KMS-11 (cell line): ENCODE results near the gene ANKRD29.

Experiments used
- H2AFZ ChIP-seq: fragments of 200-600 bp; sonication (generic); 2 replicates; pipeline ENCODE4 v1.6.1; 2016; ENCODE audit warnings: antibody characterized with exemption, mixed run types, low read depth
- H3K27ac ChIP-seq: fragments of 200-600 bp; sonication (generic); 2 replicates; pipeline ENCODE4 v1.6.1; 2016; ENCODE audit warnings: mild to moderate bottlenecking, mixed run types
- H3K27me3 ChIP-seq: fragments of 200-600 bp; sonication (generic); 2 replicates; pipeline ENCODE4 v1.6.1; 2017; ENCODE audit warnings: mild to moderate bottlenecking, low read depth, mixed run types, moderate library complexity; ENCODE audit not compliant: insufficient read depth
- H3K36me3 ChIP-seq: fragments of 200-600 bp; sonication (generic); 2 replicates; pipeline ENCODE4 v1.6.1; 2017; ENCODE audit warnings: mild to moderate bottlenecking, mixed run types; ENCODE audit not compliant: insufficient read depth
- H3K4me1 ChIP-seq: fragments of 200-600 bp; sonication (generic); 2 replicates; pipeline ENCODE4 v1.6.1; 2016; ENCODE audit warnings: mild to moderate bottlenecking, low read depth, mixed run types; ENCODE audit not compliant: poor library complexity, severe bottlenecking
- H3K4me2 ChIP-seq: fragments of 200-600 bp; sonication (generic); 2 replicates; pipeline ENCODE4 v1.7.0; 2016; ENCODE audit warnings: mild to moderate bottlenecking, mixed run types
- H3K4me3 ChIP-seq: fragments of 200-600 bp; sonication (generic); IDR thresholded peaks from 2 replicates; pipeline ENCODE4 v1.6.1; 2017; ENCODE audit warnings: low read depth, low read length, mixed read lengths; ENCODE audit not compliant: insufficient read depth
- H3K79me2 ChIP-seq: fragments of 200-600 bp; sonication (generic); 2 replicates; pipeline ENCODE4 v1.6.1; 2016; ENCODE audit warnings: low read depth, mixed run types; ENCODE audit not compliant: insufficient read depth
- H3K9ac ChIP-seq: fragments of 200-600 bp; sonication (generic); 2 replicates; pipeline ENCODE4 v1.6.1; 2016; ENCODE audit warnings: mild to moderate bottlenecking, mixed run types
- H4K20me1 ChIP-seq: fragments of 200-600 bp; sonication (generic); 2 replicates; pipeline ENCODE4 v1.6.1; 2016; ENCODE audit warnings: mild to moderate bottlenecking, mixed run types; ENCODE audit not compliant: insufficient read depth
- TF ChIP-seq, protein P1 (sequence below): fragments of 200-600 bp; sonication (generic); conservative IDR thresholded peaks from 2 replicates; pipeline ENCODE4 v1.6.1; 2017; ENCODE audit warnings: low read depth, mild to moderate bottlenecking, antibody characterized with exemption, low read length, moderate library complexity, mixed read lengths

ANKRD29 gene

DNA sequence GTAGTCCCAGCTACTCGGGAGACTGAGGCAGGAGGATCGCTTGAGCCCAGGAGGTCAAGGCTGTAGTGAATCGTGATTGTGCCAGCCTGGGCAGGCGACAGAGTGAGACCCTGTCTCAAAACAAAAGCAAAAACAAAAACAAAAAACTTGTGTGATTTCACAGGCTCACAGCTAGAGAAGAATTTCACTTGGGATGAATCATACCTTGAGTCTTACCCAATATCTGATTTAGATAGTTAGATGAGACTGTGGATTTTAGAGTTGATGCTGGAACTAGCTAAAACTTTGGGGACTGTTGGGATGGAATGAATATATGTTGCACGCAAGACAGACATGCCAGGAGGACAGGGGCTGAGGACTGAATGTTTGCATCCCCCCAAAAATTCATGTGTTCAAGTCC lies 4.4 kb downstream of the ANKRD29 start:
- Histone ChIP-seq H3K4me1 (peaks cover 11% of the 10 kb centered on the region), H3K9ac (no peak overlapping the region), H3K4me3 (no peak overlapping the region), H3K36me3 (no peaks in the 10 kb centered on the region), H3K79me2 (no peaks in the 10 kb centered on the region), H3K27ac (no peak overlapping the region), H3K4me2 (no peak overlapping the region), H3K27me3 (no peaks in the 10 kb centered on the region; the same call in 1 of the 2 replicates), H4K20me1 (no peaks in the 10 kb centered on the region), H2AFZ (no peak overlapping the region)
- TF ChIP-seq, protein P1, sequence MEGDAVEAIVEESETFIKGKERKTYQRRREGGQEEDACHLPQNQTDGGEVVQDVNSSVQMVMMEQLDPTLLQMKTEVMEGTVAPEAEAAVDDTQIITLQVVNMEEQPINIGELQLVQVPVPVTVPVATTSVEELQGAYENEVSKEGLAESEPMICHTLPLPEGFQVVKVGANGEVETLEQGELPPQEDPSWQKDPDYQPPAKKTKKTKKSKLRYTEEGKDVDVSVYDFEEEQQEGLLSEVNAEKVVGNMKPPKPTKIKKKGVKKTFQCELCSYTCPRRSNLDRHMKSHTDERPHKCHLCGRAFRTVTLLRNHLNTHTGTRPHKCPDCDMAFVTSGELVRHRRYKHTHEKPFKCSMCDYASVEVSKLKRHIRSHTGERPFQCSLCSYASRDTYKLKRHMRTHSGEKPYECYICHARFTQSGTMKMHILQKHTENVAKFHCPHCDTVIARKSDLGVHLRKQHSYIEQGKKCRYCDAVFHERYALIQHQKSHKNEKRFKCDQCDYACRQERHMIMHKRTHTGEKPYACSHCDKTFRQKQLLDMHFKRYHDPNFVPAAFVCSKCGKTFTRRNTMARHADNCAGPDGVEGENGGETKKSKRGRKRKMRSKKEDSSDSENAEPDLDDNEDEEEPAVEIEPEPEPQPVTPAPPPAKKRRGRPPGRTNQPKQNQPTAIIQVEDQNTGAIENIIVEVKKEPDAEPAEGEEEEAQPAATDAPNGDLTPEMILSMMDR = no peak

DNA sequence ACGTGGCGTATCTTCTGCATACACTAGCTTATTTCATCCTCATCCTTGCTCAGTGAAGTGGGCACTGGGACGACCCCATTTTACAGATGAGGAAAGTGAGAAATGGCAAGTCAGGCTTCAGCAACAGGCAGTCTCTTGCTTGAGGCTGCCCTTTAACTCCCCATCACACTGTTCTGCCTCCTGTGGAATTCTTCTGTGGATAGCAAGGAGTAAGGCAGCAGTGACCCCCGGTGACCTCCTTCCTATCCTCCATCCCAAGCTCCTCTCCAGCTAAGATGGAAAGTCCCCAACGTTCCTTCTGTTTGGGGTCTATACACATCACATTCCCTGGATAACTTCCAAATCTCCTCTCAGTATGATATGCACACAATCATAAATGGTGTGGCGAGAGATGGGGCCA lies 10.5 kb downstream of the ANKRD29 start:
- TF ChIP-seq, protein P1 = no peak
- H3K27ac ChIP-seq = no peak overlapping the region

DNA sequence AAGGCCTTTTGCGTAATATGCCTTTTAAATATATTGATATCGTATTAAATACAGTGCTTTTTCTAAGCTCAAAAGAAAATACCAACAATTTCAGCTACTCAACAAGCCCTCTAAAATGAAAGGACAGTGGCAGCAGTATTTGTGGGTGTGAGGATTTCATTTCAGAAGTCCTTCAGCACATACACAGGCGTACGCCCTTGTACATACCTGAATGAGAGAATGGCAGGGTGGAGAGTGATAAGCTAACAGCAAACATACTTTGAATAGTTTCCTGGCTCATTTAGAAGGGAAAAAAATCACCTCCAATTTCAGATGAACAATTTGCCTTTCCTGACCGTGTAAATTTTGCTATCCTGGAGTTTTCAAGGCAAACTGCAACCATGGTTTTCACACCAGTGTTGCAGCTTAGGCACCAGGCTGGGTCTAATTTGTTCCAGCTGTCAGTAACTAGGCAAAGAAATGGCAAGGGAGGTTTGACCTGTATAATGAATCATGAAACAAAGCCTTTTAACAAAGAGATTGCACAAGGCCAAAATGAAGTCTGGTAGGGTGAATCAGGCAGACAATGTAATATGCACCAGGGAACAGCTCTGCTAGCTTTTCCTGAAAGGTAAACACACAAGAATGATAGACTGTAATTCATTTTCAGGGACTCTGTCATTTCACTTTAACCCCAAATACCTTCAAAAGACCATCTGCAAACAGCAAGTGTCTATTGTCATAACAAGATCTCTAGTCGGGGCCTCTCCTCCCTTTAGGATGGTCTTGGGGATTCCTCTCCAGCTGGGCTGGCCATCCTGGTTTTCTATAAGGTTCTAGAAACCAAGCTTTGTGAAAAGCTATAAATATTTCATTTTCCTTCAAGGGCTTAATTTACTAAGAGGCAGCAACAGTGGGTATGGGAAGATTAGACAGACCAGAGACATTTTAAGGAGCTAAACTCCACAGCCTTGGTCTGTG lies 11.5 kb downstream of the ANKRD29 start:
- Histone ChIP-seq H3K27me3 (no peaks in the 10 kb centered on the region), H3K79me2 (no peaks in the 10 kb centered on the region), H2AFZ (no peak overlapping the region), H3K36me3 (no peaks in the 10 kb centered on the region), H3K9ac (no peak overlapping the region), H3K27ac (no peak overlapping the region), H3K4me1 (no peaks in the 10 kb centered on the region), H4K20me1 (no peaks in the 10 kb centered on the region), H3K4me2 (no peak overlapping the region), H3K4me3 (no peak overlapping the region)
- TF ChIP-seq, protein P1 = no peak

More for the DNA sequence above, 10.5 kb downstream of the ANKRD29 start:
- no peaks in the 10 kb centered on the region for H3K4me1 ChIP-seq
- H3K4me3 ChIP-seq = no peak overlapping the region
- no peaks in the 10 kb centered on the region for H3K27me3 ChIP-seq
- no peaks in the 10 kb centered on the region for H3K36me3 ChIP-seq
- H3K79me2 ChIP-seq = no peaks in the 10 kb centered on the region
- H3K4me2 ChIP-seq = no peak overlapping the region
- H4K20me1 ChIP-seq = no peaks in the 10 kb centered on the region
- no peak overlapping the region for H3K9ac ChIP-seq
- H2AFZ ChIP-seq = no peak overlapping the region

DNA sequence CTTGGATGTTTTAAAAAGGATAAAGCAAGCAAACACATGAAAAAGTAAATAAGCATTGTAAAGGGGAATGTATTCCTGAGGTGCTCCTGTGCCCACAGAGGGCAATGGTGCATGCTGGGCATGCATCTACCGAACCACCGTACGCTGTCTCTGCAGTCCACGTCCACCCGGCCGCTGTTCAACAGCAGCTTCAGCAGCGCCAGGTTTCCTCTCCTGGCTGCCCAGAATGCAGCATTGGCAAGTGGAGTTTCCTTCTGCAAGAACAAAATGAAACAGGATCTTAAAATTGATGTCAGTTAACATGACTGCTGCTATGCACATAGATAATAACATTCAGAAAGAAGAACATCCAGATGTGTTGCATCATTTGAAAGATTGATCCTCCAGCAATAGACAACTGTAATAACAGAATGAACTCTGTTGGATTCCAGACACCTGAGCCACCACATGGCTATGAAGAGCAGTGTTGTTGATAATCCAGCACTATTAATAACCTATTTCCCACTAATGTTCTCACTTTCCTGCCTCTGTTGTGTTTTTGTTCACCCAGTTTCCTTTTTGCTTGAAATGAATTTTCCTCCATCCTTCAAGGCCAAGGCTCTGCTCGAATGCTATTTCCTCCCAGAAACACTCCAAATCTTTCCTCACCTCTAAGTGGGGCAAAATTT lies 13.6 kb downstream of the ANKRD29 start:
- H3K27me3 ChIP-seq = no peaks in the 10 kb centered on the region
- no peak overlapping the region for H2AFZ ChIP-seq
- no peak overlapping the region for H3K4me3 ChIP-seq
- H3K4me2 ChIP-seq = no peak overlapping the region
- no peak overlapping the region for H3K27ac ChIP-seq
- H3K9ac ChIP-seq = no peak overlapping the region
- H3K79me2 ChIP-seq = no peaks in the 10 kb centered on the region
- no peaks in the 10 kb centered on the region for H3K36me3 ChIP-seq
- H4K20me1 ChIP-seq = no peaks in the 10 kb centered on the region
- TF ChIP-seq, protein P1 = no peak
- H3K4me1 ChIP-seq = no peaks in the 10 kb centered on the region
